ENCODE results near the gene PHLPP2.

DNA sequence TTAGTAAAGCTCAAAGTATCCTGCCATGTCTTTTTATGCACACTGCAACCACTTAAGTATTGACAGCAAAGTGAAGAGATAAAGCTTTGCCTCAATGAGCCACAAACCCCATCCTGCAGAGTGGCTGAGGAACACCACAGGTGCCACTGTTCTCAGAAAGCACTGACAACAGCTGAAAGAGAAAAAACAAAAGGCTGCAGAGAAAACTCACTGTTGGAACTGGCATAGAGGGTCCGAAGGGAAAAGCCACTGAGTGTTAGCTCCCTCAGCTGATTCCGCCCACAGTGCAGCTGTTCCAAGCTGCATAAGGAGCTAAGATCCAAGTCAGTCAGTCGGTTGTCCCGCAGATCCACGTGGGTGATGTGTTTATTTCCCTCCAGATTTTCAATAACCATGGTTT, 48.3 kb downstream of the PHLPP2 start:
- TF ChIP-seq JUND (IDR thresholded peaks at IDR 0.05; ENCODE audit: low read depth, low read length) (no peak), CTCF (IDR thresholded peaks at IDR 0.05 in 2 of 3, conservative IDR thresholded peaks at IDR 0.05 in 1 of 3; ENCODE audit: control insufficient read depth in 2 of 3, extremely low read depth in 1 of 3, insufficient read depth in 1 of 3, low read depth in 3 of 3, low read length in 3 of 3) (no peak), ZNF274 (IDR thresholded peaks at IDR 0.05; ENCODE audit: insufficient read depth, insufficient read length) (no peak), MYB (IDR thresholded peaks at IDR 0.05; ENCODE audit: borderline replicate concordance, low read depth, low read length) (no peak), MYC (IDR thresholded peaks at IDR 0.05; ENCODE audit: insufficient read depth, insufficient read length, insufficient replicate concordance, low read length, severe bottlenecking) (no peak), HDAC6 (IDR thresholded peaks at IDR 0.05; ENCODE audit: unreplicated experiment) (no peak), ASH2L (IDR thresholded peaks at IDR 0.05; ENCODE audit: borderline replicate concordance, low read depth) (no peak), CREM (IDR thresholded peaks at IDR 0.05; ENCODE audit: low read depth) (no peak), POLR2A (IDR thresholded peaks at IDR 0.05; ENCODE audit: low read depth, low read length) (no peak), USF2 (IDR thresholded peaks at IDR 0.05; ENCODE audit: borderline replicate concordance, low read depth, low read length) (no peak), BMI1 (IDR thresholded peaks at IDR 0.05; ENCODE audit: borderline replicate concordance) (no peak)
- TF ChIP-seq, protein P1, sequence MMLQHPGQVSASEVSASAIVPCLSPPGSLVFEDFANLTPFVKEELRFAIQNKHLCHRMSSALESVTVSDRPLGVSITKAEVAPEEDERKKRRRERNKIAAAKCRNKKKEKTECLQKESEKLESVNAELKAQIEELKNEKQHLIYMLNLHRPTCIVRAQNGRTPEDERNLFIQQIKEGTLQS (IDR thresholded peaks at IDR 0.05; ENCODE audit: borderline replicate concordance, extremely low read depth, low read depth, low read length), result no peak

Data from GM12878 (cell line).